Vagina (tissue), 2 donors: Measurements from ENCODE around the gene SLAIN1.

Source experiments
- CTCF ChIP-seq, 3 experiments: fragments of 450-650 bp in 2 of 3; fragments of 200-600 bp in 1 of 3; sonication (generic) in 1 of 3; IDR thresholded peaks; one replicate each; pipeline ENCODE4 v1.5.1; 2017 to 2019; ENCODE audit warnings: antibody characterized with exemption in 3 of 3, mild to moderate bottlenecking in 2 of 3, moderate library complexity in 2 of 3
- POLR2AphosphoS5 ChIP-seq, 2 donors: sonication (generic); formaldehyde crosslinking; IDR thresholded peaks; one replicate each; pipeline ENCODE4 v1.9.0; 2017; ENCODE audit warnings: antibody characterized with exemption in 2 of 2, mild to moderate bottlenecking in 2 of 2, low read depth in 1 of 2; ENCODE audit not compliant: insufficient read depth in 1 of 2

GRCh38 chr13:77697217-77698103 is at the start of gene SLAIN1:
- TF ChIP-seq CTCF (IDR thresholded peaks at IDR 0.05) (no peak), POLR2AphosphoS5 (IDR thresholded peaks at IDR 0.05; ENCODE audit: insufficient read depth in 1 of 2, low read depth in 1 of 2) (peak in 1 of 2 donors; percentile 46)
